HepG2 (cell line): ENCODE data around the gene COL2A1. TPM values are rescaled to one million over a fixed set of nuclear protein-coding genes. Genes with fewer than 3 reads are reported as not detected.

Experiments used
- ATAC-seq: fragments of 200-7000 bp; cut with Tn5 transposase; 3 replicates; pipeline ENCODE4 v1.9.1; 2020; ENCODE audit warnings: mild to moderate bottlenecking, moderate library complexity
- BruUV-seq: library from RNA; stranded (reverse); fragments of 400-500 nt; replicated peaks from 2 replicates; lab custom pipeline; 2021; lab: Mats Ljungman, UMichigan
- CTCF ChIA-PET: fragments of 300-600 bp; formaldehyde crosslinking; extraction: SDS; loops from one replicate; lab custom pipeline; 2021; ENCODE audit warnings: low total read pairs, inconsistent platforms, low intra/inter-chr PET ratio; lab: Yijun Ruan, JAX
- POLR2A ChIA-PET: fragments of 350-600 bp; sonication (Branson Sonifier 250); formaldehyde crosslinking; loops from one replicate; lab custom pipeline; 2020; ENCODE audit warnings: antibody characterized with exemption, inconsistent platforms; lab: Yijun Ruan, JAX
- DNase-seq: peaks from one replicate; pipeline ENCODE4 v3.0.0-alpha.2; 2015; ENCODE audit warnings: low spot score
- FAIRE-seq: peaks from 3 replicates; lab custom pipeline; 2011; peaks lifted over from hg19 to GRCh38; lab: Jason Lieb, UNC
- H2AFZ ChIP-seq: one replicate; pipeline ENCODE4 v1.6.1; 2011; ENCODE audit warnings: low read length, inconsistent platforms
- H3K27ac ChIP-seq: fragments of 300-600 bp; 3 replicates; pipeline ENCODE4 v1.8.0; 2011; ENCODE audit warnings: mixed run types, mild to moderate bottlenecking, mixed read lengths, low read length, inconsistent platforms; ENCODE audit not compliant: insufficient read depth; ENCODE audit errors: extremely low read length
- H3K27me3 ChIP-seq, 2 experiments: fragments of 200-600 bp in 1 of 2; 2 replicates in 1 of 2; 3 replicates in 1 of 2; pipeline versions ENCODE4 v1.6.0 to v1.8.0; 2011; ENCODE audit warnings: low read length in 2 of 2, mild to moderate bottlenecking in 2 of 2, moderate library complexity in 2 of 2, inconsistent platforms in 1 of 2; ENCODE audit not compliant: insufficient read depth in 2 of 2, control insufficient read depth in 1 of 2
- H3K36me3 ChIP-seq, 2 experiments: fragments of 200-600 bp in 1 of 2; replicated peaks in 1 of 2; 2 replicates in 1 of 2; 3 replicates in 1 of 2; pipeline versions ENCODE4 v1.5.1 to v1.8.0; 2011; ENCODE audit warnings: low read length in 2 of 2, inconsistent platforms in 1 of 2; ENCODE audit not compliant: insufficient read depth in 2 of 2, control insufficient read depth in 1 of 2
- H3K4me1 ChIP-seq: 2 replicates; pipeline ENCODE4 v1.5.1; 2012; ENCODE audit warnings: low read length, inconsistent platforms; ENCODE audit not compliant: insufficient read depth
- H3K4me2 ChIP-seq: 2 replicates; pipeline ENCODE4 v1.6.0; 2011; ENCODE audit warnings: low read depth, low read length, inconsistent platforms
- H3K4me3 ChIP-seq, 3 experiments: fragments of 200-600 bp in 1 of 3; sonication (generic), shearing (Covaris generic) in 1 of 3; replicated peaks in 1 of 3; 2 replicates each; pipeline ENCODE4 v1.5.1; 2011 to 2016; ENCODE audit warnings: low read length in 3 of 3, inconsistent platforms in 2 of 3, low read depth in 2 of 3, mild to moderate bottlenecking in 2 of 3, control low read depth in 1 of 3, mixed read lengths in 1 of 3; ENCODE audit not compliant: insufficient read depth in 1 of 3
- H3K79me2 ChIP-seq: one replicate; pipeline ENCODE4 v1.6.1; 2011; ENCODE audit warnings: low read length, inconsistent platforms; ENCODE audit not compliant: insufficient read depth
- H3K9ac ChIP-seq: 2 replicates; pipeline ENCODE4 v1.6.0; 2011; ENCODE audit warnings: mild to moderate bottlenecking, low read depth, low read length, inconsistent platforms; ENCODE audit not compliant: insufficient read depth
- H3K9me3 ChIP-seq: 2 replicates; pipeline ENCODE4 v1.5.1; 2012; ENCODE audit warnings: mild to moderate bottlenecking, low read length
- H4K20me1 ChIP-seq: 2 replicates; pipeline ENCODE4 v1.6.0; 2011; ENCODE audit warnings: inconsistent platforms, mild to moderate bottlenecking, low read length, moderate library complexity; ENCODE audit not compliant: insufficient read depth
- KLF15 ChIP-seq: sonication (generic); formaldehyde crosslinking; IDR thresholded peaks from 2 replicates; pipeline ENCODE4 v1.8.1; 2023; ENCODE audit warnings: borderline replicate concordance, mild to moderate bottlenecking, inconsistent platforms, missing genetic modification reagents, mixed read lengths
- NONO ChIP-seq, 2 experiments: fragments of 450-650 bp in 1 of 2; sonication (generic) in 1 of 2; formaldehyde crosslinking in 1 of 2; IDR thresholded peaks in 1 of 2; conservative IDR thresholded peaks in 1 of 2; 2 replicates each; pipeline versions ENCODE4 v1.6.1 to v1.8.0; 2017 to 2022; ENCODE audit warnings: mild to moderate bottlenecking in 1 of 2, missing genetic modification reagents in 1 of 2, moderate library complexity in 1 of 2
- POLR2AphosphoS2 ChIP-seq: IDR thresholded peaks from 2 replicates; pipeline ENCODE4 v1.6.1; 2011; ENCODE audit warnings: low read depth, low read length, improper control_type of control experiment
- RAD51 ChIP-seq: fragments of 450-650 bp; IDR thresholded peaks from 2 replicates; pipeline ENCODE4 v1.6.1; 2016; ENCODE audit warnings: borderline replicate concordance
- RELA ChIP-seq: sonication (generic); formaldehyde crosslinking; IDR thresholded peaks from 2 replicates; pipeline ENCODE4 v1.4.0; 2020; ENCODE audit warnings: missing genetic modification reagents
- SALL2 ChIP-seq: sonication (generic); formaldehyde crosslinking; IDR thresholded peaks from 2 replicates; pipeline ENCODE4 v1.8.1; 2023; ENCODE audit warnings: mild to moderate bottlenecking, missing genetic modification reagents, inconsistent platforms
- SAP130 ChIP-seq: IDR thresholded peaks from 2 replicates; pipeline ENCODE4 v1.6.1; 2016; ENCODE audit warnings: low read depth
- SSRP1 ChIP-seq: IDR thresholded peaks from 2 replicates; pipeline ENCODE4 v1.6.1; 2016; ENCODE audit warnings: control low read depth
- YEATS2 ChIP-seq: sonication (generic); formaldehyde crosslinking; IDR thresholded peaks from 2 replicates; pipeline ENCODE4 v1.4.0; 2020; ENCODE audit warnings: missing genetic modification reagents, borderline replicate concordance
- ZNF484 ChIP-seq: sonication (generic); formaldehyde crosslinking; IDR thresholded peaks from 2 replicates; pipeline ENCODE4 v1.5.1; 2020; ENCODE audit warnings: mild to moderate bottlenecking, low read depth, missing genetic modification reagents, borderline replicate concordance
- WGBS: methylation state at CpG from one replicate; pipeline ENCODE4 v1.1.6; 2017; ENCODE audit warnings: low lambda C conversion rate; 5-methylcytosine and 5-hydroxymethylcytosine counted together
- in situ Hi-C: cut with HindIII; loops from 2 replicates; pipeline ENCODE4 v1.10.0; 2017; ENCODE audit warnings: low pct_unique_long_range_greater_than_20kb; ENCODE audit not compliant: extremely low pct_ligation_motif_present
- intact Hi-C: fragments of 100-400 bp; cut with micrococcal nuclease; formaldehyde crosslinking; loops from one replicate; pipeline ENCODE4 v1.10.0; 2022; ENCODE audit not compliant: unreplicated experiment
- polyA plus RNA-seq, 8 experiments: library from polyadenylated mRNA; depleted of rRNA in 3 of 8; stranded (reverse) in 7 of 8; unstranded in 1 of 8; fragments of >200 nt; fragmentation: Illumina TruSeq in 4 of 8; extraction: Trizol in 4 of 8; gene quantifications; 2 replicates each; pipeline versions ENCODE4 v1.2.1 to v1.2.3, GENCODE V29; 2011 to 2016; ENCODE audit warnings: low read depth in 4 of 8, missing spikeins in 1 of 8, mixed read lengths in 1 of 8; ENCODE audit not compliant: insufficient read depth in 1 of 8
- total RNA-seq, 5 experiments: library from RNA; depleted of rRNA; stranded (reverse); fragments of >200 nt; fragmentation: Illumina TruSeq; extraction: Trizol; gene quantifications; 2 replicates each; pipeline ENCODE4 v1.2.3, GENCODE V29; 2016; ENCODE audit warnings: low read depth in 1 of 5
- TF ChIP-seq, protein P1 (sequence below): sonication (generic); formaldehyde crosslinking; IDR thresholded peaks from 2 replicates; pipeline ENCODE4 v1.8.1; 2023; ENCODE audit warnings: mild to moderate bottlenecking, moderate library complexity, missing genetic modification reagents
- TF ChIP-seq, protein P2 (sequence below): sonication (generic); formaldehyde crosslinking; IDR thresholded peaks from 2 replicates; pipeline ENCODE4 v1.5.0; 2020; ENCODE audit warnings: mild to moderate bottlenecking, missing genetic modification reagents, moderate library complexity

COL2A1 gene
- total and polyA plus RNA-seq, 2 of the 13 experiments (the other 11 are each of a cell fraction or from before 2014, with no cell fraction given): 7.4 to 38.3 TPM

DNA sequence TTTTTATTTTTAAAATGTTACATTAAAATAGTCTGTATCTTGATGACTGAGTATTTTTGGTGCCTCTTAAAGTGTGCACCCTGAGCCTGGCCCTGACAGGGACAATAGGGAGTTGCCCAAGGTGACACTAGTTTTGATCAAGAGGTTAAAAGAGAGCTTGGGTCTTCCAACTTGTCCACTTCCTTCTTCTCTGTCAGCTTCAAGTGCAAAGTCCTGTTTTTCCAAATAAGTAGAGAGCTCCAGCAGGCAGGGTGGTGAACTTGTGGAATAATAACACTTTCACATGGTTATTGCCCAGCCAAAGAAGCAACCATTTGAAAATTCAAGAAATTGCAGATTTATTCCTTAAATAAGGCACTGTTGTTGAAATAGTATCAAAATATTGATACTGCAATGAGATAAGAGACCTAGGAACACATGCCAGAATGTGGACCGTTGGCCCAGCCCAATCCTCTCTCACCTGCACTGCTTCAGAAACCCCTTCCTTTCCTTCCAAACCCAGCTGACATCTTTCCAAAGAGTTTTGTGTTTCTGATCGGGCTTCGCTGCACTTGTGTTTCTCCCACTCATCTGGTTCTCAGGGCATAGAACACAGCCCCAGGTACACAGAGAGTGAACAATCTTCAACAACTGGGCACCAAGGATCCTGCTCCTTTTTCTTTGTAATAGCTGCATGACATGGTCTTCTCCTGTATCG lies 13.8 kb upstream of the COL2A1 start (continued):
- TF ChIP-seq YEATS2 (CRISPR knock-in tag): no peak
- TF ChIP-seq RELA (CRISPR knock-in tag): no peak
- TF ChIP-seq KLF15 (CRISPR knock-in tag): no peak
- TF ChIP-seq POLR2AphosphoS2: no peak
- TF ChIP-seq RAD51: no peak
- no peak for TF ChIP-seq SALL2
- TF ChIP-seq, protein P1, sequence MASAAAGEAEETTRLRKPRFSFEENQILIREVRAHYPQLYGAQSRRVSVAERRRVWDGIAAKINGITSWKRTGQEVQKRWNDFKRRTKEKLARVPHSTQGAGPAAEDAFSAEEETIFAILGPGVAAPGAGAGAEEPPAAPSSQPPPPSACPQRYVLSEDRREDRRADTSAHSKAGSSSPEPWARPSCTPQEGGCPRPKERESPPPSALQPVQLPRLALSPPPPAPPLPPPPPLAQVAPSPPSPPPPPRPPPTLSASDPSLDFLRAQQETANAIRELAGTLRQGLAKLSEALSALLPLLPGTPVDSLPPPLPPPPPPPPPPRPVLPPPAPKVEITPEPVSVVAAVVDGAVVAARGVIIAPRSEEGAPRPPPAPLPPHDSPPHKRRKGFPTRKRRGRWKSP: no peak
- TF ChIP-seq SAP130 (CRISPR knock-in tag): 0 out of 2 replicates have a peak, but pooled peaks have one; percentile 16
- TF ChIP-seq SSRP1: no peak

DNA sequence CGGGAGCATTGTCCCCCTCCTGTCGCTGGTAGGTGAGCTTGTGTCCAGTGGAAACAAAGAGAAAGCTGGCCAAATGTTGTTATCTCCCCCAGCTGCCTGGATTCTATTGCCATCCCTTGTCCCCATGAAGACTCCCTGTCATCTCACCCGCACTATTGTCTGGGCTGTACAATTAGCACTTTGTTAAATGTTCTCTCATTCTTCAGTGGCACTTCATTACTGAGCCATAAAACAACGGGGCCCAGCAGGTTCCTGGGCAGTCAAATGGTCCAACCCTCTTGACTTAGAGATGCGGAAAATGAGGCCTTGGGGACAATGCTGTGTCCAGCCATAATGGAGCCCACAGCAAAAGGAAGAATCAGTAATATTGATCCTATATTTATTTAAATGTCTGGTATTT lies 13.2 kb upstream of the COL2A1 start:
- DNase-seq (no peak), ATAC-seq (no peak), FAIRE-seq (no peak)
- no peaks in the 10 kb centered on the region for H3K27me3 ChIP-seq
- 40% methylated on average over 5 of the region's 5 CpGs for WGBS
- POLR2A ChIA-PET: interaction anchor here (0.9 to 1.3 kb wide), 3 partner anchors 20 to 140 kb away, joined by 3 read pairs; partner anchors contain the start of genes ASB8 and VDR
- no peaks in the 10 kb centered on the region for H3K9me3 ChIP-seq
- H3K36me3 ChIP-seq: no peaks in the 10 kb centered on the region
- H3K79me2 ChIP-seq: no peaks in the 10 kb centered on the region
- BruUV-seq: no TSS peak
- H3K9ac ChIP-seq: no peak overlapping the region
- peaks cover 46% of the 10 kb centered on the region for H3K4me1 ChIP-seq
- peak overlapping the region in 1 of 3 experiments; percentile 43; a peak in 1 of 6 replicates for H3K4me3 ChIP-seq
- H2AFZ ChIP-seq: no peak overlapping the region
- H3K27ac ChIP-seq: no peak overlapping the region
- in situ Hi-C loops (no loop called here), intact Hi-C loops (no loop called here)
- CTCF ChIA-PET: no interaction called here
- TF ChIP-seq NONO (IDR thresholded peaks at IDR 0.05): no peak
- TF ChIP-seq NONO (CRISPR knock-in tag; conservative IDR thresholded peaks at IDR 0.05): no peak
- TF ChIP-seq ZNF484 (CRISPR knock-in tag): no peak
- TF ChIP-seq, protein P2, sequence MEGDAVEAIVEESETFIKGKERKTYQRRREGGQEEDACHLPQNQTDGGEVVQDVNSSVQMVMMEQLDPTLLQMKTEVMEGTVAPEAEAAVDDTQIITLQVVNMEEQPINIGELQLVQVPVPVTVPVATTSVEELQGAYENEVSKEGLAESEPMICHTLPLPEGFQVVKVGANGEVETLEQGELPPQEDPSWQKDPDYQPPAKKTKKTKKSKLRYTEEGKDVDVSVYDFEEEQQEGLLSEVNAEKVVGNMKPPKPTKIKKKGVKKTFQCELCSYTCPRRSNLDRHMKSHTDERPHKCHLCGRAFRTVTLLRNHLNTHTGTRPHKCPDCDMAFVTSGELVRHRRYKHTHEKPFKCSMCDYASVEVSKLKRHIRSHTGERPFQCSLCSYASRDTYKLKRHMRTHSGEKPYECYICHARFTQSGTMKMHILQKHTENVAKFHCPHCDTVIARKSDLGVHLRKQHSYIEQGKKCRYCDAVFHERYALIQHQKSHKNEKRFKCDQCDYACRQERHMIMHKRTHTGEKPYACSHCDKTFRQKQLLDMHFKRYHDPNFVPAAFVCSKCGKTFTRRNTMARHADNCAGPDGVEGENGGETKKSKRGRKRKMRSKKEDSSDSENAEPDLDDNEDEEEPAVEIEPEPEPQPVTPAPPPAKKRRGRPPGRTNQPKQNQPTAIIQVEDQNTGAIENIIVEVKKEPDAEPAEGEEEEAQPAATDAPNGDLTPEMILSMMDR (CRISPR knock-in tag): no peak
- no peaks in the 10 kb centered on the region for H4K20me1 ChIP-seq
- H3K4me2 ChIP-seq: peak overlapping the region; percentile 67
